Measurements from ENCODE around the gene SEMA3A.

SEMA3A gene

DNA sequence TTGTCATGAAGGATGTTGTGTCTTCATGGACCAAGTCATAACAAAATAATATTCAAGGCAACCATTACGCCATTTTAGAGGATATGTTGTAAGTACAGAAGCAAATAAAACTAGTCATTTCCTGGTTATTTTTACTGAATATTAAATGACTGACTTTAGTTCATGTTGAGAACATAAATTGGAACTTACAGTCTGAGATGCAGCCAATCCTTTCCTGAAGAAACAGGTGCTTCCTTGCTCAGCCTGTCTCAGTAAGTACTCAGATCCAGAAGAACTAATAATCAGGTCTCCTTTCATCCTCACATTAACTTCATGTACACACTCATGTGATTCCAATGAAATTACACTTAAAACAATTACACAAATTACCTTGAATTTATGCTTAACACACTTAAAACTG, 12.3 kb downstream of the SEMA3A start:
- Histone ChIP-seq H3K9ac (ENCODE audit: low read depth, low read length) (no peak overlapping the region), H3K9me3 (ENCODE audit: insufficient read depth, low read depth, low read length) (no peaks in the 10 kb centered on the region), H3K4me3 (ENCODE audit: low read length) (no peak overlapping the region), H3K4me1 (ENCODE audit: insufficient read depth, low read length) (peaks cover 13% of the 10 kb centered on the region), H3K27ac (ENCODE audit: low read depth, low read length) (no peak overlapping the region), H3K27me3 (ENCODE audit: insufficient read depth, low read length) (no peaks in the 10 kb centered on the region), H3K36me3 (ENCODE audit: insufficient read depth, low read length) (no peaks in the 10 kb centered on the region)
- 100% methylated on average over 1 of the region's 1 CpG for WGBS

GRCh38 chr7:84181628-84182027, 13.0 kb downstream of the SEMA3A start:
- H3K4me3 ChIP-seq (ENCODE audit: low read length), result no peak overlapping the region
- H3K9me3 ChIP-seq (ENCODE audit: insufficient read depth, low read depth, low read length), result no peaks in the 10 kb centered on the region
- WGBS, result 88% methylated on average over 1 of the region's 2 CpGs
- no peaks in the 10 kb centered on the region for H3K36me3 ChIP-seq (ENCODE audit: insufficient read depth, low read length)
- no peaks in the 10 kb centered on the region for H3K27me3 ChIP-seq (ENCODE audit: insufficient read depth, low read length)
- peaks cover 6% of the 10 kb centered on the region; the same call in 1 of the 2 replicates for H3K4me1 ChIP-seq (ENCODE audit: insufficient read depth, low read length)
- H3K9ac ChIP-seq (ENCODE audit: low read depth, low read length), result no peak overlapping the region
- no peak overlapping the region for H3K27ac ChIP-seq (ENCODE audit: low read depth, low read length)

- H3K4me3 ChIP-seq (ENCODE audit: low read length), result no peak overlapping the region
- H3K27ac ChIP-seq (ENCODE audit: low read depth, low read length), result no peak overlapping the region
- no peak overlapping the region for H3K9ac ChIP-seq (ENCODE audit: low read depth, low read length)
- 68% methylated on average over 3 of the region's 3 CpGs for WGBS
- H3K9me3 ChIP-seq (ENCODE audit: insufficient read depth, low read depth, low read length), result peaks cover 16% of the 10 kb centered on the region
- H3K36me3 ChIP-seq (ENCODE audit: insufficient read depth, low read length), result peaks cover 24% of the 10 kb centered on the region; the same call in 1 of the 2 replicates
- H3K27me3 ChIP-seq (ENCODE audit: insufficient read depth, low read length), result no peaks in the 10 kb centered on the region
- H3K4me1 ChIP-seq (ENCODE audit: insufficient read depth, low read length), result no peaks in the 10 kb centered on the region; the same call in 1 of the 2 replicates
These were observed 16.7 kb downstream of the SEMA3A start for GRCh38 chr7:84177758-84178412.

DNA sequence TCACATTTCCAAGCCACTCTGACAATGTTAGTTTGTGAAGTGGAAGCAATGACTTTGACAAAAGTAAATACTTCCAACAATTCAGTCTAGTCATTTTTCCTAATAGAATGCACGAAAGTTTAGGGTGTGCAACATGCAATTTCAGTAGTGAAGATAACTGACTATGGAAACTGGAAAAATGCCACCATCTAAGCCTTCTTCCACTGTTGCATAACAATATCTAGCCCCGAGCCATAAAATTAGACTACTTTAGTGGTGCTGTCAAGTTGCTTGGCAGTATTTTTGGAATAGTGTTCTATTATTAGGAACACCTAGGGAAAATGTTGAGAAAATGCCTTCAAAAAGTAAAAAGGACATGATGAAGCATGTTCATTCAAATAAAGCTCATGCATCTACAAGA, 17.9 kb downstream of the SEMA3A start:
- WGBS, result 100% methylated on average over 2 of the region's 2 CpGs
- H3K27ac ChIP-seq (ENCODE audit: low read depth, low read length), result no peak overlapping the region

DNA sequence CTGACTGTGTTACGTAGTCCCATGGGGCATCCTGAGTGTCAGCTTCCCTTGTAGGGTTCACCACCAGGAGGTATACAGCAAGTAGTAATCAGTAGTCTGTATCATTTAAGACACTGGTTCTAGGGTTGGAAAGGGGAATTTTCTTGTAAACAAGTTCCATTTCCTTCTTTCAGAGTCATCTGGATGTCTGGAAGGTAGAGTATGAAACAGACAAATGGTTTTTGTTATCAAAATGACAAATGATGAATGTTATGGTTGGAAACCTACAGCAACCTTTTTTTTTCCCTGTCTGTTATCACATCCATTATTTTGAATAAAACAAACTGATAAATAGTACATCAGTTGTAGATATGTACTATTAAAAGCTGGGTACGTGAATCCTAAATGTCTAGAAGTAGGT, 19.1 kb downstream of the SEMA3A start:
- Histone ChIP-seq H3K36me3 (ENCODE audit: insufficient read depth, low read length) (peaks cover 24% of the 10 kb centered on the region; the same call in 1 of the 2 replicates), H3K27me3 (ENCODE audit: insufficient read depth, low read length) (no peaks in the 10 kb centered on the region), H3K9ac (ENCODE audit: low read depth, low read length) (no peak overlapping the region), H3K4me3 (ENCODE audit: low read length) (no peak overlapping the region), H3K27ac (ENCODE audit: low read depth, low read length) (no peak overlapping the region), H3K4me1 (ENCODE audit: insufficient read depth, low read length) (no peaks in the 10 kb centered on the region; the same call in 1 of the 2 replicates), H3K9me3 (ENCODE audit: insufficient read depth, low read depth, low read length) (peaks cover 16% of the 10 kb centered on the region)
- 94% methylated on average over 2 of the region's 2 CpGs for WGBS

More for the DNA sequence above, 17.9 kb downstream of the SEMA3A start:
- H3K36me3 ChIP-seq (ENCODE audit: insufficient read depth, low read length), result peaks cover 24% of the 10 kb centered on the region; the same call in 1 of the 2 replicates
- no peak overlapping the region for H3K4me3 ChIP-seq (ENCODE audit: low read length)
- H3K4me1 ChIP-seq (ENCODE audit: insufficient read depth, low read length), result no peaks in the 10 kb centered on the region; the same call in 1 of the 2 replicates
- H3K9ac ChIP-seq (ENCODE audit: low read depth, low read length), result no peak overlapping the region
- H3K27me3 ChIP-seq (ENCODE audit: insufficient read depth, low read length), result no peaks in the 10 kb centered on the region
- H3K9me3 ChIP-seq (ENCODE audit: insufficient read depth, low read depth, low read length), result peaks cover 16% of the 10 kb centered on the region

DNA sequence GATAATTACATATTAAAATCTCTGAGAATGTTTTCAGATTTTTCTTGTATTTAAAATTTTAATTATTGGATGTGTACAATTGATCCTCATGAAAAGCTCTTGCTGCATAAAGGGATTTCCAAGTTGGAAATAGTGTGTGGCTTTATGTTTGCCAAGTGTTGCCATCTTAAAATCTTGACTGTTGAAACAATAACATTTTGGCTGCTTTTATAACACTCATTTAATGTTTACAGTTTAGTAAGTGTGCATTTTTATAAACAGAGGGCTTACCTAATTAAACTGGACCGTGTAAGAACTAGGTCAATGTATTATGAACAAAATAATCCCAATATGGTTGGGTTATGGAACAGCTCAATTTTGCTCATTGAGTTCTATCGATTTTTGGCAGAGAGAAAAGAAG, 23.9 kb downstream of the SEMA3A start:
- no peaks in the 10 kb centered on the region for H3K27me3 ChIP-seq (ENCODE audit: insufficient read depth, low read length)
- H3K27ac ChIP-seq (ENCODE audit: low read depth, low read length), result no peak overlapping the region
- H3K9me3 ChIP-seq (ENCODE audit: insufficient read depth, low read depth, low read length), result peaks cover 16% of the 10 kb centered on the region
- H3K4me1 ChIP-seq (ENCODE audit: insufficient read depth, low read length), result no peaks in the 10 kb centered on the region
- H3K9ac ChIP-seq (ENCODE audit: low read depth, low read length), result no peak overlapping the region
- no peak overlapping the region for H3K4me3 ChIP-seq (ENCODE audit: low read length)
- peaks cover 23% of the 10 kb centered on the region; the same call in 1 of the 2 replicates for H3K36me3 ChIP-seq (ENCODE audit: insufficient read depth, low read length)
- WGBS, result 94% methylated on average over 2 of the region's 2 CpGs

DNA sequence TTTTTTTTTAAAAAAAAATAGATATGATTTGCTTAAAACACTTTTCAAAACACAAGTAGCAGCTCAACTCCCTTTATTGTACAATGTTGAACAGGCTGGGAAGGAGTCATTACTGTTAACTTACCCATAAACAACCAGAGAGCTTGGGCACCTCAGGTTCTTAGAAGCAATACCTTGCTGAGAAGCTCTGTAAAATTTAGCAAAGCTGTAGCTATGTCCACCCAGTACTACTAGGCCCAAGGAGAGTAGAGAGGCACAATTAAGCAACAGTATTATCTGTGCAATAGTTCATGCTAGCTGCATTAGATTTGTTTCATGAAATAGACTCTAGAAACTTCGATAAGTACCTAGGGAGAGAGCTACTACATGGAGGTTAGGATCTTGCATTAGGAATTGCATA, 32.0 kb downstream of the SEMA3A start:
- Histone ChIP-seq H3K4me3 (ENCODE audit: low read length) (no peak overlapping the region), H3K9me3 (ENCODE audit: insufficient read depth, low read depth, low read length) (no peaks in the 10 kb centered on the region), H3K36me3 (ENCODE audit: insufficient read depth, low read length) (no peaks in the 10 kb centered on the region; the same call in 1 of the 2 replicates), H3K27ac (ENCODE audit: low read depth, low read length) (no peak overlapping the region), H3K9ac (ENCODE audit: low read depth, low read length) (no peak overlapping the region), H3K27me3 (ENCODE audit: insufficient read depth, low read length) (no peaks in the 10 kb centered on the region), H3K4me1 (ENCODE audit: insufficient read depth, low read length) (peaks cover 14% of the 10 kb centered on the region)
- WGBS, result 98% methylated on average over 1 of the region's 1 CpG

DNA sequence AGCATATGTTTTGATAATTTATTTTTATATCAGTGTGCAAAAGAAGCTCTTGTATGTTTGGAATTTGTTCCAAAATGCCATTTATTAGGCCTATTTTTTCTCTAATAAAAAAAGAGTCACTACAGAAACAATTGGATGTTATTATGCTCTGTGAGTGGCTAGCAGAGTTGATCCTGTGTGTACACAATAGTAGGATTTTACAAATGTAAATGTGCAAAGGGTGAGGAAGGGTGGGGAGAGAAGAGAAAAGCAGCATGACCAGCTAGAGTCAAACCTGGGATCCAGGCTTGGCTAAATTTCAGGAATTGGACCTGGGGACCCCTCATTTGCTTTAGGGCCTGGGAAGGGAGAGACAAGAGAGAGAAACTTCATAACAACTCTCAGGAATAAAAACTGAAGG, 32.5 kb downstream of the SEMA3A start:
- Histone ChIP-seq H3K4me3 (ENCODE audit: low read length) (no peak overlapping the region), H3K4me1 (ENCODE audit: insufficient read depth, low read length) (peaks cover 19% of the 10 kb centered on the region), H3K27ac (ENCODE audit: low read depth, low read length) (no peak overlapping the region), H3K9me3 (ENCODE audit: insufficient read depth, low read depth, low read length) (no peaks in the 10 kb centered on the region), H3K9ac (ENCODE audit: low read depth, low read length) (no peak overlapping the region), H3K27me3 (ENCODE audit: insufficient read depth, low read length) (no peaks in the 10 kb centered on the region), H3K36me3 (ENCODE audit: insufficient read depth, low read length) (no peaks in the 10 kb centered on the region; the same call in 1 of the 2 replicates)

GRCh38 chr7:84161398-84161797, 33.2 kb downstream of the SEMA3A start:
- Histone ChIP-seq H3K4me1 (ENCODE audit: insufficient read depth, low read length) (peaks cover 21% of the 10 kb centered on the region), H3K36me3 (ENCODE audit: insufficient read depth, low read length) (no peaks in the 10 kb centered on the region; the same call in 1 of the 2 replicates), H3K4me3 (ENCODE audit: low read length) (no peak overlapping the region), H3K9me3 (ENCODE audit: insufficient read depth, low read depth, low read length) (no peaks in the 10 kb centered on the region), H3K27ac (ENCODE audit: low read depth, low read length) (no peak overlapping the region), H3K27me3 (ENCODE audit: insufficient read depth, low read length) (no peaks in the 10 kb centered on the region), H3K9ac (ENCODE audit: low read depth, low read length) (no peak overlapping the region)
- WGBS, result 100% methylated on average over 1 of the region's 1 CpG

GRCh38 chr7:84159435-84159834, 35.2 kb downstream of the SEMA3A start:
- H3K27ac ChIP-seq (ENCODE audit: low read depth, low read length), result no peak overlapping the region
- no peaks in the 10 kb centered on the region for H3K9me3 ChIP-seq (ENCODE audit: insufficient read depth, low read depth, low read length)
- H3K4me1 ChIP-seq (ENCODE audit: insufficient read depth, low read length), result peaks cover 21% of the 10 kb centered on the region

DNA sequence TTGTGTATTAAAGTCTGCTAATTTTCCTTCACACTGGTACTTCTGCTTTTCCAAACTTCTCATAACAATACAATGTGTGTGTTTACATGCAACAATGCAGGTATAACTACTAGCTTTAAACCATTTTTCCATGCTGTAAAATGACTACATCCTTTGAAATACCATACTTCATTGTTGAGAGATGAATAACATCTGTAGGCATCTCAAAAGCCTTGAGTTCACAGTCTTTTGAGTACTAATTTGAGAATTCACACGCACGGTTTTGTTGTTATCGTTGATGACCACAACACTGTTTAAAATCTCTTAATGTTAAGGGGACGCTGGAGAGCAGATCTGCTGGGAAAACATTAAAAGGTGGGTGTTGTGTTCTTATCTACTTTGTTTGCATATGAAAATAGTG, 37.4 kb downstream of the SEMA3A start:
- no peak overlapping the region for H3K9ac ChIP-seq (ENCODE audit: low read depth, low read length)
- H3K36me3 ChIP-seq (ENCODE audit: insufficient read depth, low read length), result no peaks in the 10 kb centered on the region; the same call in 1 of the 2 replicates
- H3K9me3 ChIP-seq (ENCODE audit: insufficient read depth, low read depth, low read length), result no peaks in the 10 kb centered on the region
- H3K4me1 ChIP-seq (ENCODE audit: insufficient read depth, low read length), result peaks cover 12% of the 10 kb centered on the region
- whole genome bisulfite sequencing, result 83% methylated on average over 4 of the region's 4 CpGs
- H3K4me3 ChIP-seq (ENCODE audit: low read length), result no peak overlapping the region
- no peak overlapping the region for H3K27ac ChIP-seq (ENCODE audit: low read depth, low read length)
- H3K27me3 ChIP-seq (ENCODE audit: insufficient read depth, low read length), result no peaks in the 10 kb centered on the region

More at GRCh38 chr7:84159435-84159834, 35.2 kb downstream of the SEMA3A start:
- Histone ChIP-seq H3K27me3 (ENCODE audit: insufficient read depth, low read length) (no peaks in the 10 kb centered on the region), H3K9ac (ENCODE audit: low read depth, low read length) (no peak overlapping the region), H3K4me3 (ENCODE audit: low read length) (no peak overlapping the region), H3K36me3 (ENCODE audit: insufficient read depth, low read length) (no peaks in the 10 kb centered on the region; the same call in 1 of the 2 replicates)
